ENCODE results near the gene PAIP2.

- TF ChIP-seq CTCF (IDR thresholded peaks at IDR 0.05) (no peak), POLR2A (IDR thresholded peaks at IDR 0.05) (no peak)
These were observed 73.7 kb downstream of the PAIP2 start for GRCh38 chr5:139415221-139415861.

Measured in ovary (tissue), 3 donors.